GM12892 (cell line): ENCODE measurements around the gene TNFAIP2.

ENCODE experiments used
- DNase-seq: peaks from one replicate; pipeline ENCODE4 v3.0.0; 2011; ENCODE audit not compliant: insufficient read length
- FAIRE-seq: peaks from 2 replicates; lab custom pipeline; 2011; peaks lifted over from hg19 to GRCh38; lab: Jason Lieb, UNC
- POLR2A ChIP-seq: IDR thresholded peaks from 2 replicates; pipeline ENCODE4 v1.6.1; 2011; ENCODE audit warnings: low read depth, low read length, control low read depth
- POLR2AphosphoS5 ChIP-seq: IDR thresholded peaks from 2 replicates; pipeline ENCODE4 v1.6.1; 2011; ENCODE audit warnings: low read depth, low read length, control low read depth
- TAF1 ChIP-seq: IDR thresholded peaks from 2 replicates; pipeline ENCODE4 v1.6.1; 2011; ENCODE audit warnings: low read depth, mild to moderate bottlenecking, control low read depth, low read length, borderline replicate concordance

The TNFAIP2 gene

DNA sequence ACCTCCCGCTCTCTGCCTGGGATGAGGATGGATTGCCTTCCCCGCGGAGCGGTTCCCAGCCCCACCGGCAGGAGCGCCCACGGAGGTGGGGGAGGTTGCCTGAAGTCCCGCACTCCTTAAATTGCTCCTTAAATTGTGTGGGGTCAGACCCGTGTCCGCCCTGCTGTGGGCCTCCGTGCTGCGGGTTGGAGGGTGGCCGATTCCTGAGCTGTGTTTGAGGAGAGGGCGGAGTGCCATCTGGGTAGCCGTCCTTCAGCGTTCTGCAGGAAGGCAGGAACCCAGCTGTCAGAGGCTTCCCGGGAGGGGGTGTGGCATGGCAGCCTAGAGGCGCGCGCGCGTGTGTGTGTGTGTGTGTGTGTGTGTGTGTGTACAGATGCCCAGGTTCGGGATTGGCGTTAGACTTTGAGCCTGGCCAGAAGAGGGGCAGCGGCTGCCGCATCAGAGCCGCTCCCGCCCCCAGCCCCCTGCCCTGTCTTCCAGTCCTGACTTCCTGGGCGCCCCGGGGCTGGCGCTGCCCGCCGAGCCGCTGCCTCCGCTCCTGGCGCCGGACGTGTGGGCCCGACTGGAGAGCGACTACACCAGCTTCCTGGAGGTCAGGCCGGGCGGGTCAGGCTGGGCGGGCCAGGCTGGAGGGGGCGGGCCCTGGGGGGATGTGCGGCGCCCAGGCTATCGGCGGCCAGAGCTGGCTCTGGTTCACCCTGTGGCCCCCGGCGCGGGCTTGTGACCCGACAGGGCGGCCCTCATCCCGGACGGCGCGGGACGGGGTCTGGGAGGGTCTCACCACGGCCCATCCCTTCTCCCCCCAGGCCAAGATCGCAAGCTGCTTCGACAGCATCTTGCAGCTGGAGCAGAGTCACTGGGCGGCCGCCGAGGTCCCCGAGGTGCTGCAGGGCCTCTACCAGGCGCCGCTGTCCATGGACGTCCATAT lies 19.5 kb upstream of the TNFAIP2 start:
- FAIRE-seq (no peak), DNase-seq (no peak)
- TF ChIP-seq POLR2A: no peak
- no peak for TF ChIP-seq TAF1
- TF ChIP-seq POLR2AphosphoS5: no peak

DNA sequence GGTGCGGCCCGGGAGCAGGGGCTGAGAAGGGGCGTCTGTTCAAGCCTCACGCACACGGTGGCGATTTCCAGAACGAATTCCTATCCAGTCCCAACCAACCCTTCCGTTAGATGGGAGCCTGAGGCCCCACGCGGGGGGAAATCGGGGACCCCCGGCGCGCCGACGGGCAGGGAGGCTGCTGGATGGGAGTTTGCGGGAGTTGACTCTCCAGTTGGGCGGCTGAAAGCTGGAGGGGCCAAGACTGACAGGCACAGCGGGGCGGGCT lies 18.9 kb upstream of the TNFAIP2 start:
- DNase-seq (no peak), FAIRE-seq (no peak)
- no peak for TF ChIP-seq POLR2AphosphoS5
- no peak for TF ChIP-seq TAF1
- TF ChIP-seq POLR2A: no peak

DNA sequence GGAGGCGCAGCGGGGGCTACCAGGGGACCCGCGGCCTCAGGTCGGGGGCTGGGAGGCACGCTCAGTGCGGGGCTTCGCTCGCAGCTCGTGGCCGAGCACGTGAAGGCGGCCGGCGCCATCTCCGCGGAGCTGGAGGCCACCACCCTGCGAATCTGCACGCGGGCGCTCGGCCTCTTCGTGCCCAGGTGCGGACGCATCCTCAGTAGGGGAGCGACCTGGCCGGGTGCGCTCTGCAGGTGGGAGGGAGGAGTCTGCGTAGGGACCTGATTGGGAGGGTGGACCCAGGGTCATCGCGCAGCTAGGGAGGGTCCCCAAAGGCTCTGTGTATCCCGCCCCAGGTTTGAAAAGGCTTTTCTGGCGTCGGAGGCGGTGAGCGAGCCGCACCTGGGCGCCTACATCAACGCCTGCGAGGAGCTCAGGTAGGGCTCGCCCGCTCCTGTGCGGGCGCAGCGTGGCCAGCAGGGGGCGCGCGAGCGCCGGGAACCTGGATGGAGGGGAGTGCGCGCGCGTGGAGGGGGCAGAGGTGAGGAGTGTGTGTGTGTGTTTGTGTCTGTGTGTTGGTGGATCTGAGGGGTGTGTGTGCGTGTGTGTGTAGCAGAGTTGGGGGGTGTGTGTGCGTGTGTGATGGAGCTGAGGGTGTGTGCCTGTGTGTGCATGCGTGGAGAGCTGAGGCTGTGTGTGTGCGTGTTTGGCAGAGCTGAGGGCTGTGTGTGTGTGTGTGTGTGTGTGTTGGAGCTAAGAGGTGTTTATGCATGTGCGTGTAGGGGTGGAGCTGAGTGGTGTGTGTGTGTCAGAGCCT lies 18.4 kb upstream of the TNFAIP2 start:
- no peak for TF ChIP-seq POLR2AphosphoS5
- no peak for TF ChIP-seq TAF1
- no peak for TF ChIP-seq POLR2A
- peak; percentile 92 for DNase-seq
- peak; percentile 99 for FAIRE-seq

DNA sequence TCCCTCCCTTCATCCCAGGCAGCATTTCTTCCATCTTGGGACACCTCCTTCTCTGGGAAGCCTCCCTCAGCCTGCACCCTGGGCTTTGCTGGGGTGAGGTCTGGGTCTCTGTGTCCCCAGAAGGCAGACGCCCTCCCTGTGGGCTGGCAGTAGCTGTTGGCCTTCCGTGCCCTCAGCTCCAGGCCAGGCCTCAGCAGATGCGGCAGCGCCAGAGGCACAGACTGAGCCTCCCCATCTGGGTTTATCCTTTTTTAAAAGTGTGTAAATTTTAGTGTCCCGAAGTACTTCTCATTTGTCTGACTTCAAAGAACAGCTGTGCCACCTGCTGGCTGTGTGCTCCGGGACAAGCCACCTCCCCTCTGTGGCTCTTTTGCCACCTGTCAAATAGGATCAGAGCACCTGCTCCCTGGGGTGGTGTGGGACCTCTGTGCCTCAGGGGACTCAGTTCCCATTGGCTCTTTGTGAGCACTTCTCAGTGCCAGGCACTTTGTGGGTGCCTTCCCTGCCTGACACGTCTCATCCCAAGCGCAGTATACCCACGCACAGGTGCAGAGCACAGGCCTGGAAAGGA lies 17.6 kb upstream of the TNFAIP2 start:
- TF ChIP-seq TAF1: no peak
- TF ChIP-seq POLR2AphosphoS5: no peak
- TF ChIP-seq POLR2A: no peak
- FAIRE-seq: peak; percentile 86
- no peak for DNase-seq

DNA sequence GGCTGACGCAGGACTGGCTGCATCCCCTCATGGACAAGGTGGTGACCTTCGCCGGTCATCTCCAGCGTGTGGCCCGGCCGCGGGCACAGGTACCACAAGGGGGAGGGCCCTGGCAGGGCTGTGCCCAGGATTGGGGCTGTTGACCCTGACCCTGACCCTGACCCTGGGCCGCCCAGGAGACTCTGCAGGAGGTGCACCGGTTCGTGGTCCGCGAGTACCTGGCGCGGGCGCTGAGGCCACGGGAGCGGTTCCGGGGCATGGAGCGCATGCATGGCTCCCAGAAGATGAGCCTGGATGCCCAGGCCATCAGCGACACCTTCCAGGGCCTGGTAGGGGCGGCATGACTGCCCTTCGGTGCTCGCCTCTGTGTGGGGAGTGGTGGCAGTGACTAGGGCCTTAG lies 15.8 kb upstream of the TNFAIP2 start:
- no peak for DNase-seq
- FAIRE-seq: no peak
- no peak for TF ChIP-seq POLR2AphosphoS5
- TF ChIP-seq POLR2A: no peak
- TF ChIP-seq TAF1: no peak

DNA sequence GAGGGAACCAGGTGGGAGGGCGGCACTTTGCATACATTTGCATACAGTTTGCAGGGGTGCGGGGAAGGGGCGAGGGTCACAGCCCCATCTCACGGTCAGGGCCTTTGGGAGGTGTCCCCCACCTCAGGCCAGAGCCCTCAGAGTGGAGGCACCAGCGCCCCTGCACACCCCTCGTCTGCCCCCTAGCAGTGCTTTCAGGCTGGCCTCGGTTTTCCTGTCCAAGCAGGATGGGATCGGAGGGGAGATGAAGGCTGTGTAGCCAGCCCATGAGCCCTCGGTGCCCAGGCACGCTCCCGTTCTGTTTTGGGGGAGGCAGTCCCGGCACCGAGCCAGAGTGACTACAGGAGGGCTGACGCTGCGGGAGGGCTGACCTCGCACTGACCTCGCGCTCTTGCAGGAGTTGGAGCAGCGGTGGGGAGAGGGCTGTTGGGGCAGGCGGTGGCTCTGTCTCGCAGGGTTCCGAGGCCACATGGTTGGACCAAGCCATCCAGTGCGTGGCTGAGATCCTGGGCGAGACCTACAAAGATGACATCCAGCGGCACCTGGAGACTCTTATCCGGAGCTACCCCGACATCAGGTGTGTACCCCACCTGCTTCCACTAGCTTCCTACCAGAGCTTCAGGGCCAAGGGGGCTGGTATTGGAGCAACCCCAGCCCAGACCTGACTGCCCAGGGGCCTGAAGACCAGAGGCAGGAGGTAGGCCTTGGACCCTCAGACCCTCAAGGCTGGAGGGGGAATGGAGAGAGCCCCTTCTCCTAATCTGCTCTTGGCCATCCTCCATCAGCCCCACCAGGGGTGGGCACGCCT lies 15.1 kb upstream of the TNFAIP2 start:
- no peak for FAIRE-seq

DNA sequence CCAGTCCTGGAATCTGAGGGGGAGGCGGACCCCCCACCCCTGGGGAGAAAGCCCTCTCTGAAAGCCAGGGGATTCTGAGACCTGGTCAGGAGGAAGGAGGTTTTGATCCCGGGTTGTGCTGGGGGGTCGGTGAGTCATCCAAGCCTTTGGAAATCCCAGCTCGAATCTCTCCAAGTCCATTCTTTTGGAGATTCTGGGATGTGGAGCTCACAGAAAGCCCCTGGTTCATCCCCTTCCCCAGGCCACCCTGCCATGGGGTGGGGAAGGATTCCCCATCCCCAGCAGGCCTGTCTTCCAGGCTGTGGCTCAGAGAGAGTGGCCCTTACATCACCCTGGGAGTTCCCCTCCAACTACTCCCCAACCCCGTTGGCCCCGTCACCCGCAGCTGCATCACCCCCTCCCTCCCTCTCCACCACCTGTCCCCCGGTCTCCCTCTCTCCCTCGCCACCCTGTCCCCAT lies 14.5 kb upstream of the TNFAIP2 start:
- DNase-seq: peak; percentile 72
- FAIRE-seq: peak; percentile 95
- no peak for TF ChIP-seq POLR2A
- no peak for TF ChIP-seq POLR2AphosphoS5
- TF ChIP-seq TAF1: no peak

More for the DNA sequence above, 15.1 kb upstream of the TNFAIP2 start:
- TF ChIP-seq TAF1 (no peak), POLR2AphosphoS5 (no peak), POLR2A (no peak)
- DNase-seq: no peak

DNA sequence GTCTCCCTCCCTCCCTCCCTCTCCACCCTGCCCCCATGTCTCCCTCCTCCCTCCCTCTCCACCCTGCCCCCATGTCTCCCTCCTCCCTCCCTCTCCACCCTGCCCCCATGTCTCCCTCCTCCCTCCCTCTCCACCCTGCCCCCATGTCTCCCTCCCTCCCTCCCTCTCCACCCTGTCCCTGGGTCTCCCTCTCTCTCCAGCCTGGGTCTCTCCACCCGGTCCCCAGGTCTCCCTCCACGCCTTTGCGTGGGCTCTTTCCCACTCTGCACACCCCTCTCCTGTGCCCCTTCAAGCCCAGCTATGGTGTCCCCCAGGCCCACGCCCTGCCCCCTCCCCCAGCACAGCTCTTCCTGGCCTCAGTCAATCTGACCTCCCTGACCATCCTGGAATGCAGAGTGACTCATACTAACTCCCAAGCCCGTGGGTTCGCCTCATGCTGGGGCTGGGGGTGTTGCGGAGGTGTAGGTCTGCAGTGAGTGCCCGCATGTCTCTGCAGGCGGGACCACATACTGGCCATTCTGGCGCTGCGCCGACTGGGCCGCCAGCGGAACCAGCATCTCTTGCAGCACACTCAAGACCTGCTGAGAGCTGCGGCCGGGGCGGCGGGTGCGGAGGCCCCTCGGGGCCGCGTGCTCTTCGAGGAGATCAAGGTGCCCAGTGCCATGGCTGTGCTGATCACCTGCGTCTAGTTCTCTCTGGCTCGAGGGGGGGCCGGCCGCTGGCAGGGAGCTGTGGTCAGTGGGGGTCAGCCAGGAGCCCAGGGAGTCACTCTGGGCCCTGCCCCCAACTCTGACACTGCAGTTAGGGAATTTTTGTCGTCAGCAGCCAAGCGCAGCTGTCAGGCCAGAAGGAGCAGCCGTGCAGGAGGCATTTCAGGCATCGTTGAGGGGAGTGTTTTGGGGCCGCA lies 13.5 kb upstream of the TNFAIP2 start:
- no peak for TF ChIP-seq TAF1
- no peak for TF ChIP-seq POLR2A
- no peak for TF ChIP-seq POLR2AphosphoS5
- DNase-seq (no peak), FAIRE-seq (no peak)

DNA sequence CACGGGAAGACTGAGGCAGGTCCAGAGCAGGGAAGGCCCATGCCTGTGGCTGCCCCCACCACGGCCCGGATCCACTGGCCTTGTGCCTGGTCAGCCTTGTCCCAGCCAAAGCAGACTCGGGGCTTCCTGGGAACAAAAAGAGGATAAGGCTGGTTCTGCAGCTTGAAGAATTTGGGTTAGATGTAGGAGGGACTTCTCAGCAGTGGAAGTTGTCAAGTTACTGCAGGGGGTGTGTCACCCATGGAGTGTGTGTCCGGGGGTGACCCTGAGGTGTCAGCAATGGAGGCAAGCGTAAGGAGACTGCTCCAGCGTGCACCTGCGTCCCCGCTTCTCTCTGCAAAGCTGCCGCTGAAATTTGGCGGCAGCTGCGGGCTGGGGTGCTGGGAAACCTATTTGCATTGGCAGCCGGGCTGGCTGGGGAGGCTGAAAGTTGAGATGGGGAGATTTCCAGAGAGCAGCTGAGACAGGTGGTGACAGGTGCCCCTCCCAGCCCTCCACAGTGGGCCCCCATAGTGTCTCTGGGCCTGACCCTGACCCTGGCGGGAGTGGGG lies 12.5 kb upstream of the TNFAIP2 start:
- DNase-seq: no peak
- FAIRE-seq: peak; percentile 82
- TF ChIP-seq POLR2A: no peak
- no peak for TF ChIP-seq TAF1
- no peak for TF ChIP-seq POLR2AphosphoS5

DNA sequence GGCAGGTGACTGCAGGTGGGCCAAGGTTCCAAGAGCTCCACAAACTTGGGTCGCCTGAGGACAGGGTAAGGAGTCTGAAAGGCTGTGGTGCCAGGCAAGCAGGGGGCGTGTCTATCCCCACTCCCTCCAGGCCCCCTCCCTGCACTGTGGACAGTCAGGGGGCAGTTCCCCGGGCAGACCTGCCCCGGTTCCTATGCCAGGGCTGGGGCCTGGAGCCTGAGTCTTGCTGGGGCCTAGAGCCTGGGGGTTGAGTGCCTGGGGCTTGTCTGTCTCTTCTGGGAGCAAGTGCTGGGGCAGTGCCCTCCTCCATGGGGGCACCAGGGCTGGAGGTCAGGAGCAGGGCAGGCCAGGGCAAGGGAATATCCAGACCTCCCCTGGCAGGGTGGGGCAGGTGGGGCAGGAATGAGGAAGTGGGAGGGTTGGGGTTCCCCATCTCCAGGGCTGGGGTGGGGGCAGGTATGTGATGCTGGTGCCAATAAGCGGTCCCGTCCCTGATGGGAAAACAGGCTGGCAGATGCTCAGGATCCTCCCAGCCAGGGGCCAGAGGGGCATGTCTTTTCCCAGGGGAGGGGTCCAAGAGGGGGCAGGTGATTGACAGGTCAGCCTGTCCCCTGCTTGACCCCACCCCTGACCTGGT lies 11.9 kb upstream of the TNFAIP2 start:
- FAIRE-seq (peak; percentile 80), DNase-seq (no peak)
- no peak for TF ChIP-seq POLR2AphosphoS5
- TF ChIP-seq POLR2A: no peak
- TF ChIP-seq TAF1: no peak
